SK-N-SH (cell line): ENCODE measurements around the gene PSMB2. TPM values are rescaled to one million over a fixed set of nuclear protein-coding genes. Genes with fewer than 3 reads are reported as not detected.
A peak's percentile ranks its signal among the peaks of the same experiment; 100 is the strongest.

Source experiments
- ELF1 ChIP-seq: IDR thresholded peaks from 2 replicates; pipeline ENCODE4 v1.4.0; 2012
- EZH2phosphoT487 ChIP-seq: fragments of 200-600 bp; sonication (generic); IDR thresholded peaks from 2 replicates; pipeline ENCODE4 v1.6.1; 2017; ENCODE audit warnings: low read depth, mixed run types, mild to moderate bottlenecking, antibody characterized with exemption, moderate library complexity, borderline replicate concordance
- FOXJ3 ChIP-seq: sonication (generic); formaldehyde crosslinking; IDR thresholded peaks from 2 replicates; pipeline ENCODE4 v1.5.1; 2020; ENCODE audit warnings: mild to moderate bottlenecking, missing genetic modification reagents
- FOXM1 ChIP-seq: IDR thresholded peaks from 2 replicates; pipeline ENCODE4 v1.4.0; 2012; ENCODE audit warnings: low read depth, mild to moderate bottlenecking
- GABPA ChIP-seq: IDR thresholded peaks from 2 replicates; pipeline ENCODE4 v1.4.0; 2012; ENCODE audit warnings: low read depth, mild to moderate bottlenecking
- GATA2 ChIP-seq: sonication (generic); formaldehyde crosslinking; IDR thresholded peaks from 2 replicates; pipeline ENCODE4 v1.5.0; 2020; ENCODE audit warnings: mild to moderate bottlenecking, missing genetic modification reagents
- JUND ChIP-seq: IDR thresholded peaks from 2 replicates; pipeline ENCODE4 v1.4.0; 2012
- MXI1 ChIP-seq: IDR thresholded peaks from 2 replicates; pipeline ENCODE4 v1.6.1; 2012; ENCODE audit warnings: mild to moderate bottlenecking, low read depth, low read length, improper control_type of control experiment
- NFIC ChIP-seq: IDR thresholded peaks from 2 replicates; pipeline ENCODE4 v1.4.0; 2012; ENCODE audit warnings: borderline replicate concordance
- NRF1 ChIP-seq: IDR thresholded peaks from 2 replicates; pipeline ENCODE4 v1.6.1; 2012; ENCODE audit warnings: low read depth, mild to moderate bottlenecking, low read length
- POLR2AphosphoS5 ChIP-seq: IDR thresholded peaks from 2 replicates; pipeline ENCODE4 v1.6.1; 2012; ENCODE audit warnings: low read depth, low read length
- RAD21 ChIP-seq: IDR thresholded peaks from 2 replicates; pipeline ENCODE4 v1.6.1; 2012; ENCODE audit warnings: mild to moderate bottlenecking, low read length
- RXRA ChIP-seq: IDR thresholded peaks from 2 replicates; pipeline ENCODE4 v1.4.0; 2012; ENCODE audit warnings: low read depth, mild to moderate bottlenecking, borderline replicate concordance
- SIN3A ChIP-seq: IDR thresholded peaks from 2 replicates; pipeline ENCODE4 v1.6.1; 2012; ENCODE audit warnings: low read depth, mild to moderate bottlenecking, low read length, moderate library complexity, borderline replicate concordance
- TAF1 ChIP-seq: IDR thresholded peaks from 2 replicates; pipeline ENCODE4 v1.6.1; 2012; ENCODE audit warnings: low read depth, mild to moderate bottlenecking, low read length, moderate library complexity, borderline replicate concordance
- TEAD4 ChIP-seq: IDR thresholded peaks from 2 replicates; pipeline ENCODE4 v1.4.0; 2012; ENCODE audit warnings: mild to moderate bottlenecking, borderline replicate concordance; ENCODE audit not compliant: insufficient read depth
- USF2 ChIP-seq: fragments of 150-350 bp; IDR thresholded peaks from 2 replicates; pipeline ENCODE4 v1.6.1; 2017; ENCODE audit warnings: antibody characterized with exemption, low read length, low read depth, borderline replicate concordance
- YY1 ChIP-seq: IDR thresholded peaks from 2 replicates; pipeline ENCODE4 v1.4.0; 2012; ENCODE audit warnings: low read depth, mild to moderate bottlenecking
- polyA plus RNA-seq, 3 experiments: library from polyadenylated mRNA; depleted of rRNA; stranded (reverse); fragments of >200 nt; gene quantifications; 2 replicates each; pipeline ENCODE4 v1.2.3, GENCODE V29; 2012
- TF ChIP-seq, protein P1 (sequence below): IDR thresholded peaks from 2 replicates; pipeline ENCODE4 v1.4.0; 2012; ENCODE audit warnings: low read depth, borderline replicate concordance
- TF ChIP-seq, protein P2 (sequence below): fragments of 150-350 bp; IDR thresholded peaks from 2 replicates; pipeline ENCODE4 v1.6.1; 2016; ENCODE audit warnings: mild to moderate bottlenecking, low read depth, low read length
- TF ChIP-seq, protein P3 (sequence below): IDR thresholded peaks from 2 replicates; pipeline ENCODE4 v1.4.0; 2012; ENCODE audit warnings: low read depth

Gene PSMB2
- polyA plus RNA-seq, 1 of the 3 experiments (the other 2 are of a cell fraction), result 83.5 TPM

DNA sequence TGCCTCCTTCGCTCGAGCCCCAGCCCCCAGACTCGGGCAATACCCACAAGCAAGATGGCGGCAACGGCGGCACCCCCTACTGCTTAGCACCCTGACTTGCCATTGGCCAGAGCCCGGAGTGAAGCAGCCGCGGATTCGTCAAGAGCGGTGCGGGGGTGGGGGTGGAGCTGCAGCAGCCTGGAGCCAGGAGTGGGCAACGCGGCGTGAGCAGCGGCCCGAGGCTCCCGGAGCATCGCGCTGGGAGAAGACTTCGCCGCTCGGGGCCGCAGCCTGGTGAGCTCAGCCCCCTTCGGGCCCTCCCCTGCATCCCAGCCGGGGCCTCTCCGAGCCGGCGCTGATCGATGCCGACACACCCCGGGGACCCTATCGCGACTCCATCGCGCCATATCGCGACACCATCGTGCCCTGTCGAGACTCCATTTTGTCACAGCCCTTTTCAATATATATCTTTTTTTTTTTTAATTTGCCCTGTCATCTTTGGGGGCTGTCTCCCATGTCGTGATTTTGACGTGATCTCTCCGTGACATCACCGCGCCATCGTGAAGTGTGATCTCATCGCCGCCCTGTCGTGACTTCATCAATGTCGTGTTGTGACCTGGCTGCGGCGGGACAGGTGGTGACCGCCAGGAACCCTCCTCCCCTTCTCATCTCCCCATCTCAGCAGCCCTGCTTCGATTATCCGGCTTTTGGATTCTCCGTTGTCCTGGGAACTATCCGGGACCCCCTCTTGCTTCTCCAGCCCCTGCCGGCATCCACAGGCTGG is 83.5 kb downstream of the PSMB2 start, which contains the start of gene NCDN (continued):
- TF ChIP-seq TAF1, result peak; percentile 57; the same call in 1 of the 2 replicates
- no peak for TF ChIP-seq USF2
- no peak for TF ChIP-seq RXRA
- no peak for TF ChIP-seq NRF1
- no peak for TF ChIP-seq JUND
- peak; percentile 78 for TF ChIP-seq GABPA
- 0 out of 2 replicates have a peak, but pooled peaks have one; percentile 22 for TF ChIP-seq GATA2 (CRISPR knock-in tag)
- TF ChIP-seq, protein P1, sequence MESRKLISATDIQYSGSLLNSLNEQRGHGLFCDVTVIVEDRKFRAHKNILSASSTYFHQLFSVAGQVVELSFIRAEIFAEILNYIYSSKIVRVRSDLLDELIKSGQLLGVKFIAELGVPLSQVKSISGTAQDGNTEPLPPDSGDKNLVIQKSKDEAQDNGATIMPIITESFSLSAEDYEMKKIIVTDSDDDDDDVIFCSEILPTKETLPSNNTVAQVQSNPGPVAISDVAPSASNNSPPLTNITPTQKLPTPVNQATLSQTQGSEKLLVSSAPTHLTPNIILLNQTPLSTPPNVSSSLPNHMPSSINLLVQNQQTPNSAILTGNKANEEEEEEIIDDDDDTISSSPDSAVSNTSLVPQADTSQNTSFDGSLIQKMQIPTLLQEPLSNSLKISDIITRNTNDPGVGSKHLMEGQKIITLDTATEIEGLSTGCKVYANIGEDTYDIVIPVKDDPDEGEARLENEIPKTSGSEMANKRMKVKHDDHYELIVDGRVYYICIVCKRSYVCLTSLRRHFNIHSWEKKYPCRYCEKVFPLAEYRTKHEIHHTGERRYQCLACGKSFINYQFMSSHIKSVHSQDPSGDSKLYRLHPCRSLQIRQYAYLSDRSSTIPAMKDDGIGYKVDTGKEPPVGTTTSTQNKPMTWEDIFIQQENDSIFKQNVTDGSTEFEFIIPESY, result no peak
- TF ChIP-seq FOXM1, result no peak
- TF ChIP-seq, protein P2, sequence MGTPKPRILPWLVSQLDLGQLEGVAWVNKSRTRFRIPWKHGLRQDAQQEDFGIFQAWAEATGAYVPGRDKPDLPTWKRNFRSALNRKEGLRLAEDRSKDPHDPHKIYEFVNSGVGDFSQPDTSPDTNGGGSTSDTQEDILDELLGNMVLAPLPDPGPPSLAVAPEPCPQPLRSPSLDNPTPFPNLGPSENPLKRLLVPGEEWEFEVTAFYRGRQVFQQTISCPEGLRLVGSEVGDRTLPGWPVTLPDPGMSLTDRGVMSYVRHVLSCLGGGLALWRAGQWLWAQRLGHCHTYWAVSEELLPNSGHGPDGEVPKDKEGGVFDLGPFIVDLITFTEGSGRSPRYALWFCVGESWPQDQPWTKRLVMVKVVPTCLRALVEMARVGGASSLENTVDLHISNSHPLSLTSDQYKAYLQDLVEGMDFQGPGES, result peak; percentile 92
- no peak for TF ChIP-seq TEAD4
- TF ChIP-seq RAD21, result no peak
- peak; percentile 100 for TF ChIP-seq YY1
- no peak for TF ChIP-seq ELF1
- peak; percentile 77 for TF ChIP-seq MXI1
- TF ChIP-seq POLR2AphosphoS5, result peak; percentile 79
- TF ChIP-seq FOXJ3, result no peak
- TF ChIP-seq EZH2phosphoT487, result no peak
- TF ChIP-seq NFIC, result no peak
- TF ChIP-seq, protein P3, sequence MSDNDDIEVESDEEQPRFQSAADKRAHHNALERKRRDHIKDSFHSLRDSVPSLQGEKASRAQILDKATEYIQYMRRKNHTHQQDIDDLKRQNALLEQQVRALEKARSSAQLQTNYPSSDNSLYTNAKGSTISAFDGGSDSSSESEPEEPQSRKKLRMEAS, result peak; percentile 69
- TF ChIP-seq SIN3A, result no peak
